Adrenal gland (tissue), 12 donors: Measurements from ENCODE around the gene IL1RL2. TPM values are rescaled to one million over a fixed set of nuclear protein-coding genes. Genes with fewer than 3 reads are reported as not detected.

Experiments used
- DNase-seq, 7 donors: peaks; one replicate each; pipeline ENCODE4 v3.0.0-alpha.2; 2019 to 2020
- H3K27ac ChIP-seq, 5 donors: fragments of 200-600 bp; sonication (generic) in 4 of 5; 1 replicate in 3 of 5; 2 replicates in 2 of 5; pipeline versions ENCODE4 v1.5.1 to v1.8.0; 2016 to 2020; ENCODE audit warnings: mild to moderate bottlenecking in 1 of 5
- H3K27me3 ChIP-seq: fragments of 200-600 bp; 2 replicates; pipeline ENCODE4 v1.8.0; 2021
- H3K36me3 ChIP-seq, 2 donors: fragments of 200-600 bp; replicated peaks in 1 of 2; 1 replicate in 1 of 2; 2 replicates in 1 of 2; pipeline versions ENCODE4 v1.5.1 to v1.8.0; 2018 to 2022
- H3K4me1 ChIP-seq, 2 donors: fragments of 200-600 bp; replicated peaks in 1 of 2; 1 replicate in 1 of 2; 2 replicates in 1 of 2; pipeline versions ENCODE4 v1.5.1 to v1.8.0; 2018 to 2021
- H3K4me3 ChIP-seq, 4 donors: fragments of 200-600 bp; sonication (generic) in 3 of 4; one replicate each; pipeline ENCODE4 v1.5.1; 2016 to 2018
- H3K9me3 ChIP-seq, 3 donors: fragments of 200-600 bp; sonication (generic) in 1 of 3; replicated peaks in 1 of 3; 1 replicate in 2 of 3; 2 replicates in 1 of 3; pipeline versions ENCODE4 v1.5.1 to v1.8.0; 2016 to 2021
- CTCF ChIP-seq, 6 experiments: fragments of 450-650 bp in 4 of 6; fragments of 200-600 bp in 2 of 6; sonication (generic) in 1 of 6; IDR thresholded peaks; 1 replicate in 5 of 6; 2 replicates in 1 of 6; pipeline versions ENCODE4 v1.5.1 to v1.8.0; 2016 to 2021; ENCODE audit warnings: antibody characterized with exemption in 6 of 6, mild to moderate bottlenecking in 2 of 6, moderate library complexity in 1 of 6
- POLR2A ChIP-seq, 2 donors: fragments of 450-650 bp; IDR thresholded peaks; one replicate each; pipeline ENCODE4 v1.6.1; 2017; ENCODE audit warnings: antibody characterized with exemption in 2 of 2, mild to moderate bottlenecking in 2 of 2, moderate library complexity in 1 of 2
- WGBS, 4 donors: extraction: QIAGEN DNeasy Blood & Tissue Kit in 2 of 4; methylation state at CpG; one replicate each; pipeline versions ENCODE4 v1.1.5 to v1.1.7; 2013 to 2017; 5-methylcytosine and 5-hydroxymethylcytosine counted together
- intact Hi-C, 2 donors: fragments of 100-400 bp; cut with DNase I; formaldehyde crosslinking; loops; one replicate each; pipeline versions ENCODE4 v1.14.1 to v1.15.0; 2022 to 2023
- polyA plus RNA-seq, 3 donors: library from polyadenylated mRNA; stranded (reverse); fragments of 200-250 nt in 2 of 3; fragments of 350-450 nt in 1 of 3; fragmentation: Illumina TruSeq in 1 of 3; extraction: RNeasy Lipid Tissue Mini Kit (QIAGEN cat#74804) in 1 of 3; gene quantifications; one replicate each; pipeline ENCODE4 v1.2.3, GENCODE V29; 2013 to 2014
- total RNA-seq, 9 donors: library from RNA; depleted of rRNA in 4 of 9; stranded (reverse); fragments of >200 nt in 4 of 9; fragments of 120-200 nt in 1 of 9; fragmentation: NEBNext Ultra II Directional in 1 of 9; extraction: Animal tissue kit (Norgen Biotek cat#: 25700) in 1 of 9; gene quantifications; one replicate each; pipeline versions ENCODE4 v1.1.0 to v1.2.4, GENCODE V29; 2013 to 2023
- donor health status: healthy with polysubstance abuse.
- donor health status: Bipolar disorder and iron deficiency.
- donor health status: DM: yes; HTN: yes; CAD: no.
- donor health status: DM: no; HTN: no; CAD: no.
- donor health status: DM: no; HTN: no; CAD: no.
- donor health status: DM: yes; HTN: yes; CAD: no.

The IL1RL2 gene
- total and polyA plus RNA-seq, 12 donors: 0.22 to 4.6 (median 1.7) TPM

DNA sequence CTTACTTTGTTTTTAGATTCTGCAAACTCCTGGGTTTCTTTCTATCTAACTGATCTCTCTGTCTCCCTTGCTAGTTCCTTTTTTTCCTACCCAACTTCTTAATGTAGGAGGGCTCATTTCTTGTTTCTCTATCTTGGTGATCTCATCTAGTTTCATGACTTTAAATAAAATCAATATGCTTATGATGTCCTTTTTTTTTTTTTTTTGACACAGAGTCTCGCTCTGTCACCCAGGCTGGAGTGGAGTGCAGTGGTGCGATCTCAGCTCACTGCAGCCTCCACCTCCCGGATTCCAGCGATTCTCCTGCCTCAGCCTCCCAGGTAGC lies 82.3 kb downstream of the IL1RL2 start:
- intact Hi-C loops: no loop called here
- Histone ChIP-seq H3K27ac (peak overlapping the region in 4 of 5 donors; percentile 32 to 77 (median 55)), H3K9me3 (no peaks in the 10 kb centered on the region), H3K4me1 (peaks cover 0 to 6% of the 10 kb centered on the region in 2 donors), H3K36me3 (no peaks in the 10 kb centered on the region), H3K27me3 (no peaks in the 10 kb centered on the region), H3K4me3 (no peak overlapping the region)
- 58 to 82% (median 78%) methylated on average over 4 of the region's 4 CpGs for WGBS, 4 donors
- no peak for TF ChIP-seq CTCF (IDR thresholded peaks at IDR 0.05)
- TF ChIP-seq POLR2A (IDR thresholded peaks at IDR 0.05): no peak
- DNase-seq: no peak

DNA sequence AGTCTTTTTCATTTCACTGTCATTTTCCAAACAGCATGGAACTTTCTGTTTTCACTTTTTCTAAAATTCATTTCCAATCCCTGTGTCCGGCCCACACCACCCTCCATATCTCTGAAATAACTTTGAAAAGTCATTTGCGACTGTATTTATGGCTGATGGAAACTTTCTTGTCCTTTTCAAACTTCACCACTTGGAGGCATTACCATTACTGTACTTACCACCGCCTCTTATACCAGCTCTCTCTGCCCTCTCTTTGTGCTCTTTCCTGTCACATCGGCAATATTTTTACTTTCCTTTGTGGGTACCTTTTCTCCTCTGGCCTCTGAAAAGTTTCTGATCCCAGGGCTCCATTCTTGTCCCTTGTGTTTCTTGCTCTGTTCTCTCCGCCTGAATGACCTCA lies 85.0 kb downstream of the IL1RL2 start:
- 63 to 67% (median 67%) methylated on average over 5 of the region's 5 CpGs for WGBS, 4 donors
- no peak overlapping the region for H3K27ac ChIP-seq

GRCh38 chr2:102273619-102274211 lies 86.9 kb downstream of the IL1RL2 start:
- TF ChIP-seq CTCF (IDR thresholded peaks at IDR 0.05): no peak
- no peak for TF ChIP-seq POLR2A (IDR thresholded peaks at IDR 0.05)
- Histone ChIP-seq H3K4me1 (peaks cover 0 to 6% of the 10 kb centered on the region in 2 donors), H3K27me3 (no peaks in the 10 kb centered on the region), H3K4me3 (no peak overlapping the region), H3K27ac (peak overlapping the region in 2 of 5 donors; percentile 62 to 80), H3K36me3 (no peaks in the 10 kb centered on the region), H3K9me3 (no peaks in the 10 kb centered on the region)
- 31 to 43% (median 39%) methylated on average over 6 of the region's 6 CpGs for WGBS, 4 donors
- intact Hi-C loops: no loop called here
- DNase-seq: peak in 2 of 7 donors; percentile 16 to 26

More for the DNA sequence above, 85.0 kb downstream of the IL1RL2 start:
- Histone ChIP-seq H3K4me3 (no peak overlapping the region), H3K27me3 (no peaks in the 10 kb centered on the region), H3K36me3 (no peaks in the 10 kb centered on the region), H3K9me3 (no peaks in the 10 kb centered on the region), H3K4me1 (peaks cover 0 to 6% of the 10 kb centered on the region in 2 donors)
- intact Hi-C loops: no loop called here
- DNase-seq: no peak
- TF ChIP-seq POLR2A (IDR thresholded peaks at IDR 0.05) (no peak), CTCF (IDR thresholded peaks at IDR 0.05) (no peak)

- no peaks in the 10 kb centered on the region for H3K27me3 ChIP-seq
- H3K4me1 ChIP-seq: no peaks in the 10 kb centered on the region
Observed at GRCh38 chr2:102276549-102277201, 89.9 kb downstream of the IL1RL2 start.

More at GRCh38 chr2:102276549-102277201, 89.9 kb downstream of the IL1RL2 start:
- WGBS, 4 donors: 82 to 90% (median 87%) methylated on average over 2 of the region's 2 CpGs
- H3K4me3 ChIP-seq: no peak overlapping the region
- intact Hi-C loops: no loop called here
- DNase-seq: no peak
- H3K36me3 ChIP-seq: no peaks in the 10 kb centered on the region
- no peak overlapping the region for H3K27ac ChIP-seq
- H3K9me3 ChIP-seq: no peaks in the 10 kb centered on the region
- TF ChIP-seq POLR2A (IDR thresholded peaks at IDR 0.05) (no peak), CTCF (IDR thresholded peaks at IDR 0.05) (no peak)
